GDM1 (cell line): ENCODE results near the gene NPHP4.
"Not testable (repeated sequence)": the region's sequence is repeated elsewhere in the genome, so short reads cannot be mapped to it uniquely, and the experiment has no call there.

Source experiments
- DNase-seq: peaks from one replicate; lab custom pipeline; 2025; lab: John Stamatoyannopoulos, UW

NPHP4 gene

DNA sequence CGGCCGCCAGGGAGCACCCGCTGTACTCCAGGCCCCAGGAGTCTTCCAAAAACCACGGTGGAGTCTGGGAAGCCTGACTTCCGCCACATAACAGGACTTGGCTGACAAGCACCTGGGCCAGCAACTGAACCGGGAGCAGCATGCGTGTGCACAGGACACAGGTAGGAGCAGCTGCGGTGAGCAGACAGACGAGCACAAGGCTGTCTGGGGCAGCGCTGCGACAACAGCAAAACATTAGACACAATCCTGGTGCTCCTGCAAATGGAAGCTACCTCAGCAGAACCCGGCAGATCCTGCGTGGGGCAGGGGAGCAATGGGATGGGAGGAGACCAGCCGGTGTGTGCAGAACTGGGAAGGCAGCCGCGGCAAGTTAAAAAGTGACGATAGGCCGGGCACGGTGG lies 80.4 kb downstream of the NPHP4 start:
- DNase-seq = no peak

DNA sequence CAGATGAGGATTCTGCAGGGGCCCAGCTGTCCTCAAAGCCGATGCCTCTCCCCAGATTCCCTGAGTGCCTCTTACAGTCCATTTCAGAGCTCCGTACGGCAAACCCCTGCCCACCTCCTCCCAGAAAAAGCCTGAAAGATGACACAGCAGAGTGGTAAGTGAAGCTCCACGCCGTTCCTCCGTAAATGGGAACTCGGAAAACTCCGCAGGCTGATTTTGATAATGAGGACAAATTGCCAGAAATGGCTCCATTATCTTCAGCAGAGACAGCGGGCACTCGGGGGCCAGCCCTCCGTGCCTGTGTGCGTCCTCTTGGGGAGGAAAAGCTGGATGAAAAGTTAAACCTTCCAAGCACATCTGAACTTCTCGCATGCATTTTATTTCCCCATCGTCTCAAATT lies 81.1 kb downstream of the NPHP4 start:
- DNase-seq = no peak

DNA sequence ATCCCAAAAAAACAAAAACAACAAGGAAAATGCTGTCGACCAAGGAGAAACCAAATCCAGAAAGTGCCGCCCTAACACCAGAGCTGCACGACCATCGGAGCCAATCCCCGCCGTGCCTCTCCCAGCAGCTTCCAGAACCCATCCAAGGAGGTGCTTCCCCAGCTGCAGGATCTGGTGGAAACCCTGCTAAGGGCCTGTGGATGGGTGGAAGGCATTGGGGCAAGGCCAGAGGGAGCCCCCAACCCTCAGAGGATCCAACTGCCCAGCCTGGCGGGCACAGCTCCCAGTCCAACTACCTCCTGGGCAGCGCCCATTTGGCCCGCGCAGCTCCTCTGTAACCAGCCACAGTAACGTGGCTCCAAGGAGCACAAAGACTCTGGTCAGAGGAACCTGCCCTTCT lies 81.6 kb downstream of the NPHP4 start:
- no peak for DNase-seq

- DNase-seq = no peak
Measured at GRCh38 chr1:5910276-5910620, 82.0 kb downstream of the NPHP4 start.

- no peak for DNase-seq
Measured at GRCh38 chr1:5909576-5910275, 82.5 kb downstream of the NPHP4 start.

GRCh38 chr1:5908461-5909375 lies 83.5 kb downstream of the NPHP4 start:
- no peak for DNase-seq

GRCh38 chr1:5907966-5908365 lies 84.3 kb downstream of the NPHP4 start:
- DNase-seq = no peak

- DNase-seq = no peak
Measured at GRCh38 chr1:5907386-5907785, 84.8 kb downstream of the NPHP4 start.

DNA sequence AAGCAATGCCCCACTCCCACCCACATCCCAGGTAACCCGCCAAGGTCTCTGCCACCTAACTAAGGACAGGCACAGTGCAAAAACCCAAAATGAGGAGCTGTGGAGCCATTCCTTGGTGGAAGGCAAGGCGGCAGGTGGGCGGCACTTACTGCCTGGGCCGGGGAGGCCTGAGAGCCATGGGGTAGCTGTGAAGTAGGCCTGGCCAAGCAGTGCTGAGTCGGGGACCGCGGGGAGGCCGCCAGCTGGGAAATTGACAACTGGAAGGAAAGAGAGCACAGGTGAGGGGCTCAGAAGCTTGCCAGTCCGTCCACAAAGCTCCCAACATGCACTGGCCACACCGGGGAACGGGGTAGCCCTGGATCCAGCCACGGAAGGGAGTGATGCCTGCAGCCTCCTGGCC lies 85.3 kb downstream of the NPHP4 start:
- no peak for DNase-seq

DNA sequence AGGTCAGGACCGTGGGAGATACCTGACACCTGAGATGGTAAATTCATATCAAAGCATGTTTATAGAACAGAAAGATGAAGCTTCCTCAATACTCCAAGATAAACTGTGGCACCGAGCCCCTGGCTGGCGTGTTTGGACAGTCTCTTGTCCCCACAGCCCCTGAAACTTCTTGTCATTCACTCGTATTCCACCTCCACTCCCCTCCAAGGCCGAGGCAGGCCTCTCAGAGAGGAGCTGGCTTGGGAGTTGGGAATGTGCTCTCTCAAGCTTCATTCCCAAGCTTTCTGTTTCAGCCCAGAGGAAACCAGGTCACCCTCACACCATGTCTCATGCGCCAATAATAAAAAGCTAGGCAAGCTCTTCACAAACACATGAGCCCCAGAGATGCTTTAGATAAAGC lies 86.1 kb downstream of the NPHP4 start:
- DNase-seq = no peak

DNA sequence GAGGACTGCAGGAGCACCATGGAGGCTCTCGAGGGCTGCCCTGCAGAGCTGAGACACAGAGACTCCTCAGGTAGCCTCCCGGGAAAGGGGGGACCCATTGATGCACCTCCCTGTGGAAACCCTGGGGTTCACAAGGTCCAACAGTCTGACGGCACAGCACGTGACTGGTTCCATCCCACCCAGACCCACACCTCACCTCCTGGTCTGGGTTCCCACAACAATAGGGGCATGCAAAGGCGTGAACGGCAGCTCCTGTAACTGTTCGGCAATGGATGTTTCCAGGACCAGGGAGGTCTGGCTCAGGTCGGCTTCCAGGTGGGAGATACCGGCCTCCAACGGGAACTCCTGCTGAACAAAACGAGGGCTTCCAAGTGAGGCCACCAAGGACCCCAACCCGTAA lies 86.8 kb downstream of the NPHP4 start:
- no peak for DNase-seq

GRCh38 chr1:5904551-5904950 lies 87.7 kb downstream of the NPHP4 start:
- no peak for DNase-seq

DNA sequence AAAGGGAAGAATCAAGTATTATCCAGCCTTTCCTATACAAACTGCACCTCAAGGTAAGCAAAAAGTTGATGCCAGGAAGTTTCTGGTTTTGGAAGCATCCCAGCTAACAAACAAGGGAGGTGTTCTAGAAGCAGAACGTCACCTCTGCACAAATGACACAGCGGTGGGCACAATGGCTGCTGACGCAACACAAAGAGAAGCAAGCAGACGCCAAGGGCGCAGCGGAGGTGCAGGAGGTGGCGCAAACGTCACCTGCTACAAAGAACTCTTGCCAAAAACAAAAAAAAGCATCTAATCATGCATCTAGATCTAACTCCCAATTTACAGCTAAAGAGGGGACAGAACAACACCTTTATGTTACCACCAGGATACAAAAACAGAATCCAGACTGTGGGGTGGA lies 88.5 kb downstream of the NPHP4 start:
- no peak for DNase-seq

GRCh38 chr1:5903031-5903430 lies 89.2 kb downstream of the NPHP4 start:
- no peak for DNase-seq

DNA sequence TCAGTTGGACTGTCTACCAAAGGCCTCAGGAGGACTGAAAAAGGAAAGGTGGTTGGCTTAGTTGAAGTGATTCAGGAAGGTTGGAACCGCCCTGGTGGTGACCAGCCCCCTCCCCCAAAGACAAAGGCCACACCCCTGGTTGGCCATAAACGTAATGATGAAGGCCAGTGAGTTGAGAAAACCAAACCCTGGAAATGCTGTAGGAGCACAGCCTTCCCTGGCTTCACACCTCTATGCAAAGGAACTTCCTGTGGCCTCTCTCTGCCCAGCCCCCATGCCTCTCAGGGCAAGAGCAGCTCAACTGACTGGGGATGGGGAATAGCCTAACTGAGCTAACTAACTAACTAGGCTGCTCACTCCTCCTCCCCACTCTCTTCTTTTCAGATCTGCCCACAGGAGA lies 90.4 kb downstream of the NPHP4 start:
- DNase-seq = no peak

DNA sequence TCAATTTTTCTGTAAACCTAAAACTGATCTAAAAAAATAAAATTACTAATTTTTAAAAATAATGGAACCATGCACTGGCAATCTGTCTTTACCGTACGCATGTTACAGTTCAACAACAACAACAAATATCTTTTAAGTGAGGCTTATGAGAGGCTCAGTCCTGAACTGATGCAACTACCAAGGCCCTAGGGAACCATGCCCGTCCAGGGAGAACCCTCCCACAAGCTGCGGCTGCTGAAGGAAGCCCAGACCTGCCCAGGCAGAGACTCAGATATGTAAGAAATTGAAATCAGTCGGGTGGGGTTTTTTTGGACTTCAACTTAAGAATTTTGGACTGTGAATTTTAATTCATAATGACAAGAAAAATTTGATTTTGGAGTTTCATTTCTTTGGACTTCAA lies 91.1 kb downstream of the NPHP4 start:
- no peak for DNase-seq

DNA sequence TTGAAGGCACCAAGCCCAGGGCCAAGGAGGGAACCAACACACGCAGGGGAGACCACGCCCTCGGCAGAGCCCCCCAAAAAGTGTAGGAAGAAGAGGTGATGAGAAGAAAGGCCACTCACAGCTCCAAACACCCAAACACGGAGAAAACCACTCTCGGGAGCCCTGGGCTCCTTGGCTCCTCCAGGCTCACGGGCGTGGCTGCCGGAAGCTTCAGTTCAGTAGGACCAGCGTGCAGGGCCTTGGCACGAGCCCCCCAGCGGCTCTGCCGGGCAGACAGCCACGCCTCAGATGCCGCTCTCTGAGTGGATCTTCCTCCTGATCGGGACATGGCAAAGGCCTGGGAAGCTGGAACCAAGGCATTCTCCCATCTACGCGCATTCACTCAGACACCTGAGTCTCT lies 94.0 kb downstream of the NPHP4 start:
- no peak for DNase-seq

DNA sequence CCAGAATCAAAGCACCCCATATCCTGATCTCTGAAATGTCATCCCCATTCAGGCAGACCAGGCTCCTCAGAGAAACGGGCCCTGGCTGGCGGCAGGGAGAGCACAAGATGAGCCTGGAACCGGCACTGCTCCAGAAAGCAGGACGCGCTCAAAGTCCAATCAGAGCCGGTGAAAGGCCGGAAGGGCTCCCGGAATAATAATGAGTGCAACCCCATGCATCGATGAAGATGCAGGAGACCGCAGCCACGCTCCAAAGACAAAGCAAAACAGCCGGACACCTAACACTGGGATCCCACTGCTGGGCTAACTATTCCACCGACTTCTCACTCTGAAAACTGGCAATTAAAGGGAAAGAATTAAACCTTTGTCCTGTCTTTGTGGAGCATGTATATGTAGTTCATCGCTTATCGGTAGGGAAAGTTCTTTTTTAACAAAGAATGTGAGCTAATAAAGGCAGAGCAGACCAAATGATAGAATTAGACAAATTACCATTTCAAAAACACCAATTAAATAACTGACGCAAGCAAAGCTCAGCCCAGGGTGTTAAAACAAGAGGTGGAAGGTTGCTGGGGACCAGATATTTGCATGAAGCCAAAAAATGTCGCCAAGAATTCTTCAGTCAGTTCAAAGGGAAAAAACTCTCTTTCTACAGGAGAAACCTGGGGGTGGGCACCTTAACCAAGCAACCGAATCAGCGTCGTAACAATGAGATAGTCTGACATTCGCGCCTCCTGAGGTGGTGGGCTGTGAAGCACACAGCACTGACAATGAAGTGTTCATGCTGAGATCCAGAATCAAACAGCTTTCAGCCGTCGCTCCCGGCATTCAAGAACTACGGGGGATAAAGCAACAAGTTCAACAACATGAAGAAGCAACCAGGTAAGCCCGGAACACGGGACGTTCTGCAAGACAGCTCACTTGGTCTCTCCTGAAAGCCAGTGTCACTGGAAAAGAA lies 95.2 kb downstream of the NPHP4 start:
- DNase-seq = no peak

DNA sequence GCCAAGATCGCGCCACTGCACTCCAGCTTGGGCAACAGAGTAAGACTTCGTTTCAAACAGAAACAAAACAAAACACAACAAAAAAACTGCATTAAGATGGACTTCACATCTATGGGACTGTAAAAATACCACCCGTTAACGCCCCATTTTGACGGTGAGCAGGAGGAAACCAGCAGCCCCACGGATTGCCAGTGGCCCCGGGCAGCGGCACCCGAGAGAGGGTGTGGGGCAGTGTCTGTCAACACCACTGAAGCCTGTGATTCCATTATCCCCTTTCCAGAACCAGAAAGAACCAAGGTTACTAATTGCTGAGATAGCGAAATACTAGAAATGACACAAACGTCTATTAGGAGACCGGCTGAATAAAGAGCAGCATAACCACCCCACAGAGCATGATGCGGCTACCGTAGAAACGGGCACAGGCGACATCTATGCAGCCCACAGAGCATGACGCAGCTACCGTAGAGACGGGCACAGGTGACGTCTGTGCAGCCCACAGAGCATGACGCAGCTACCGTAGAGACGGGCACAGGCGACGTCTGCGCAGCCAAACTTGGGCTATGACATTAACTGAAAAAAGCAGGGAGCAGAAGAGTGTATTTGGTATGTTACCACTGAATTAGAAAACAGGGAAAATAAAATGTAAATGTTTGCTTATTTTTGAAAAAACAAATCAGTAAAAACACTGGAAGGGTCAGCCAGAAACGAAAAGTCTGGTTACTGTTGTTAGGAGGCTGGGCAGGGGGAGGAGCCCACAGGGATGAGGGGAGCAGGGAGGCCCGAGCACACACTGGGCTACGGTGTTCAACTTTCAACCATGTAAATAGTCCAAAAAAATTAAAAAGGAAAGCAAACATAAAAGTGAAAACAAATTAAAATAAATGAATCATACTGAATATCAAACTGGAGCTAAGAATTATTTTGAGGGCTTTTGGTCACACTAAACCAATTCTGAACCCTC lies 96.5 kb downstream of the NPHP4 start:
- no peak for DNase-seq

- not testable (repeated sequence) for DNase-seq
Measured at GRCh38 chr1:5893699-5894278, 98.4 kb downstream of the NPHP4 start.

DNA sequence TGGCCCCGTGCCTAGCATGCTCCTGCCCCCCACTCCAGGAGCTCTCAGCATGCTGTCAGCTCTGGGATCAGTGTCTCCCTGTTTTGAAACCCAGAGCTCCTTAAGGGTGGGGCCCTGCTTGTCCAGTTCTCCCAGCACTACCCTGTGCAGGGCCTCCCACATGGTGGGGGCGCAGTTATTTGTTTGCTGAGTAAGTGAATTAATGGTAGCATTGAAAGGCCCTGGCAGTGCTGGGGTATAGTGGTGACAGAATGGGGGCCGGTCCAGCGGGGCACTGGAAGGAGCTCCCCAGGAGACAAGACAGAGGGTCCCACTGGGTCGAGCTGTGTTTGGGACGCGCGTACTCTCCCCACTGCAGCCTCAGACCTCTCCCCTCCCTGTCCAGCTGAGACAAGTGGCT lies 99.9 kb downstream of the NPHP4 start:
- no peak for DNase-seq
